Testis (tissue), 2 donors: ENCODE measurements around the gene MCTS1.

ENCODE experiments used
- POLR2A ChIP-seq: fragments of 450-650 bp; IDR thresholded peaks from one replicate; pipeline ENCODE4 v1.6.1; 2017; ENCODE audit warnings: antibody characterized with exemption, mild to moderate bottlenecking, moderate library complexity
- TF ChIP-seq, protein P1 (sequence below), 3 experiments: fragments of 450-650 bp in 2 of 3; fragments of 200-600 bp in 1 of 3; sonication (generic) in 1 of 3; IDR thresholded peaks; one replicate each; pipeline ENCODE4 v1.5.1; 2016 to 2019; ENCODE audit warnings: antibody characterized with exemption in 3 of 3, mild to moderate bottlenecking in 2 of 3, moderate library complexity in 1 of 3

- TF ChIP-seq, protein P1, sequence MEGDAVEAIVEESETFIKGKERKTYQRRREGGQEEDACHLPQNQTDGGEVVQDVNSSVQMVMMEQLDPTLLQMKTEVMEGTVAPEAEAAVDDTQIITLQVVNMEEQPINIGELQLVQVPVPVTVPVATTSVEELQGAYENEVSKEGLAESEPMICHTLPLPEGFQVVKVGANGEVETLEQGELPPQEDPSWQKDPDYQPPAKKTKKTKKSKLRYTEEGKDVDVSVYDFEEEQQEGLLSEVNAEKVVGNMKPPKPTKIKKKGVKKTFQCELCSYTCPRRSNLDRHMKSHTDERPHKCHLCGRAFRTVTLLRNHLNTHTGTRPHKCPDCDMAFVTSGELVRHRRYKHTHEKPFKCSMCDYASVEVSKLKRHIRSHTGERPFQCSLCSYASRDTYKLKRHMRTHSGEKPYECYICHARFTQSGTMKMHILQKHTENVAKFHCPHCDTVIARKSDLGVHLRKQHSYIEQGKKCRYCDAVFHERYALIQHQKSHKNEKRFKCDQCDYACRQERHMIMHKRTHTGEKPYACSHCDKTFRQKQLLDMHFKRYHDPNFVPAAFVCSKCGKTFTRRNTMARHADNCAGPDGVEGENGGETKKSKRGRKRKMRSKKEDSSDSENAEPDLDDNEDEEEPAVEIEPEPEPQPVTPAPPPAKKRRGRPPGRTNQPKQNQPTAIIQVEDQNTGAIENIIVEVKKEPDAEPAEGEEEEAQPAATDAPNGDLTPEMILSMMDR (IDR thresholded peaks at IDR 0.05) = no peak
- no peak for TF ChIP-seq POLR2A
Observed at GRCh38 chrX:120638619-120639018, 34.7 kb downstream of the MCTS1 start.
